ENCODE results near the gene FGFRL1.
A peak's percentile ranks its signal among the peaks of the same experiment; 100 is the strongest.
"Not testable (repeated sequence)": the region's sequence is repeated elsewhere in the genome, so short reads cannot be mapped to it uniquely, and the experiment has no call there.

The FGFRL1 gene

DNA sequence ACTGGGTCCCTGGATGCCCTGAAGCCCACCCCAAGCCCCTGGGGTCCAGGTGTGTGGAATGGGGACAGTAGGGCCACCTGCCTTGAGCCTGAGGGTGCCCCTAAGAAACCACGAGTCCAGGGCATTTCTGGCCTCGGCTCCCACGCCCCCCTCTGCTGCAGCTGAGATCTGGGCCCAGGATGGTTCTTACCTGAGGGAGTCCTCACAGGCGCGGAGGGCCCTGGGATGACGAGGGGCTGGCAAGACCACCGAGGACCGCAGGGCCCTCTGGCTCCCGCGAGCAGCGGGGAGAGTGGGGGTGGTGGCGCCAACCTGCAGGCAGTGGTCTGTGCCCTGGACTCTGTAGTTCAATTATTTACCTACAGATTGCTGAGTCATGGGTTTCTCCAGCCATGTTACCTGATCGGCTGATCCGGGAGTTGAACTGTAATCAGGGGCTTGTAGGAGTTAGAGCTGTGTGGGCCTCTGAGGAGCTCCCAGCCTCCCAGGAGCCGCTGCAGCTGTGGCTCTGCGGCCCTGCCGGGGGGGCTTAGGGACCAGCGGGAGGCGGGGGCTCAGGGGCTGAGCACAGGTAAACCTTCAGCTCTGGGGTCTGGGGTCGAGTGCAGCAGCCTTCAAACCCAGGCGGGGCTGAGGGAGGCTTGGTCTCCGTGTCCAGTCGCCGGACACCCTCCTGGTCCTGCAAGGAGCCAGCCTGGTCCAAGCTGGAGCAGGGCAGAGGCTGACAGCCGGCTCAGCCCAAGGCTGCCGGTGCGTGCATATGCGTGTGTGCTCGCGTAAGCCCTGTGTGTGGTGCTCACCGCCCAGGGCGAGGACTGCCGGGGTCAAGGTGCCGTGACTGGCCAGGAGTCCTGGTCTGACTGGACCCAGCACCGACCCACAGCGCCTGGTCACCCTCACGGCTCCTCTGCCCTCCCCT, 18.1 kb upstream of the FGFRL1 start, which contains the start of gene SLC26A1:
Gene SLC26A1, minus strand, starts transcription at position 294 of the 919 bp plus-strand sequence. CDS start 1,701 bp downstream, outside the sequence.
- no peak for DNase-seq

DNA sequence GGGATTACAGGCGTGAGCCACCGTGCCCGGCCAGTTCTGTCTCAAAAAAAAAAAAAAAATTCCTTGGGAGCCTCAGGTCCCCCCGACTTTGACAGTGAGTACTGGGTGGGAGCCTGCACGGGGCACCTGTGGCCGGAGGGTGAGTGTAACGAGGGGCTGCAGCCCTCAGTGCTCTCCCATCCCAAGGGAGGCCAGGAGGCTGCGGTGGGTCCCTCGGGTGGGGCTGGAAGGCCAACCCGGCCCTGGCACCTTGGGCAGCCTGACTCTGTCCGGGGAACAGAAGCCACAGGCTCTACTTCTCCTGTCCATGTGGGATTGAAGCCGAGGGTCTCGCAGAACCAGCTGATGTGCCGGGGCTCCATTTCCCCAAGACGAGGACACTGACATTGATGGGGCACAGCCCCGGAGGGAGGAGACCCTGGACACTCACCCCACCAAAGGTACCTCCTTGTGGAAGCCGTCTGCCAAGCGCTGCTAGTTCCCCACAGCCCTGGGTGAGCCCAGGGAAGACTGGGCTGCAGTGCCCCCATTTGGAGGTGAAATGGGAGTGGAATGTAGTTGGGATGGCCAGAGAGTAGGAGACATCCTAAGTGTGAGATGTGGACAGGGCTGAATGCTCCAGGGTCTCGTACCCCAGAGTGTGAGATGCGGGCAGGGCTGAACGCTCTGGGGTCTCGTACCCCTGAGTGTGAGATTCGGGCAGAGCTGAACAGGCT, 16.0 kb upstream of the FGFRL1 start:
- DNase-seq: no peak

DNA sequence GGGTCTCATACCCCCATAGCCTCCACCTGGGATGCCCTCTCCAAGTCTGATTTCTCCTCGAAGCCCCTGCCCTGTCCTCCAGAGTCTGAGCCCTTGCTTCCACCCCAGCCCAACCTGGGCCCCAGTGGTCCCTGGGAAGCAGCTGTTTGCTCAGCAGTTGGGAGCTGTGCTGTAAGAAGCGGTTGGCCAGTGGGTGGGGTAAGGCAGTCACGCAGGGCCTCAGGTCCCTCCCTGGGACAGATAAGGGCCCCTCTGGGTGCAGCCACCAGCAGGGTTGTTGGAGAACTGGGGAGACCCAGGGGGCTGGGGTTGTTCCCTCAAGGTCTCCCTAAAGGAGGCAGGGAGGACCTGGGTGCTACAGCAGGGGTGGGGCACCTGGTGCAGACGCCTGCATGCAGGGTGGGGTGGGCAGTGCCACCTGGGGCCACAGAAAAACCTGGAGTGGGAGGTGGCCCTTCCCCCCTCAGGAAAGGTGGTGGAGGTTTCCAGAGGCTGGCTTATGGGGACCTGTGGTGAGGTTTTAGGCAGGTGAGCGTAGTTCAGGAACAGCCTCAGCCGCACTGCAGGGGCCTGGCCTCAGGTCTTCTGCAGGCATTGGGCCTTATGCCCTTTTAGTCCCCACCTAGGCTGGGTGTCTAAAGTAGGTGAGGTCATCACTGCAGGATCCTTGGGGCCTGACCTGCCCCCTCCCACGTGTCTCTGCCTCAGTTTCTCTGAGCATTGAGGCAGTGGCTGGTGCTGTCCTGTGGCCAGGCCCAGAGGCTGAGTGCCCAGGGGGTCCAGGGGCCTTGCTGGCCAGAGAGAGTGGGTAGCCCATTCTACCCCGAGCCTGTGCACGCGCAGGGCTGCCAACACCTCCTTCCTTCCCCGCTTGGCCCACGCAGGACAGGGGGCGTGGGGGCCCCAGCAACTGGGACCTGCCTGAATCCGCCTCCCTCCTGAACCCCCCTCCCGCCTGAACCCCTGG, 15.1 kb upstream of the FGFRL1 start:
- DNase-seq: no peak

DNA sequence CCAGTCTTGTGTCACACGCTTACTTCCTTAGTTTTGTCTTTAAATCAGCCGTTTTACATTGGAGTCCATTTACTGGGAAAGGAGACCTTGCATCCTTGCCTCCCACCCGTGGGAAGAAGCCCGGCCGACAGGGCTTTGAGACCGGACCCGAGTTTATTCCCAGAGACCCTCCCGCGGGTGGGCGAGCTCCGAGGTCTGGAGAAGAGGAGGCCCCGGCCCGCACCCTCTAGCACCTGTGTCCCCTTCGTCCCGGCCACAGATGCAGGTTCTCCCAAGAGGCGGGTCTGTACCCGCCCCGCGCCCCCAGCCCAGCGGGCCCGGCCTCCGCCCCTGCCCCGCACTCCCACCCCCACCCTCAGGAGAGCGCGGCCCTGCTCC, 14.4 kb upstream of the FGFRL1 start:
- no peak for DNase-seq

DNA sequence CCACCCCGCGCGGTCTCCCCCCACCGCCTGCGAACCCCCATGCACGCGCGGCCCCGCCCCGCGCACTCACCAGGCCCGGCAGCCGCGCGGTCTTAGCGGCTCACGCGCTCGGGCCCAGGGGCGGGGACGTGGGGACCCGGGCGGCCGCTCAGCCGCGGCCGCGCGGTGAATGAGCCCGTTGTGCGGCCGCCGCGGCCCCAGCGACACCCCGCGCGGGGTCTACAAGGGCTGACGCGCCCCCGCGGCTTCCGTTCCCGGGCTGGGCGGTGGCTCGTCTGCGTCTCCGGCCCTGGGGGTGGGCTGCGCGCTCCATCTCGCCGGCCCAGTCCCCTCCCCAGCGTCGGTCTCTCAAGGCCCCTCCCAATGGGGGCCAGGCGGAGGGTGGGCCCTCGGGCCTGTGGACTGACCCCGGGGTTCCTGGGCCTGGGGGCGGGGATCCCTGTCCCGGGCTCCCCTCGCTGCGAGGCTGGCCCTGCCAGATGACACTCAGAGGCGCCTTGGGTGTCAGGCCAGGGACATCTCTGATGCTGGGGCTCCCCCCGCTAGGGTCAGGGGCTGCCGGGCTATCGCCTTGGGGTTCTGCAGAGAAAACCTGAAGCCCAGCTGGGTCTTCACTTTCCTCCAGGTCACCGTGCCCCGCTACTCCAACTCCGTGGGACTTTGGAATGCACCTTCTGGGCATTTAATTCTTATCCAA, 13.9 kb upstream of the FGFRL1 start:
- no peak for DNase-seq

DNA sequence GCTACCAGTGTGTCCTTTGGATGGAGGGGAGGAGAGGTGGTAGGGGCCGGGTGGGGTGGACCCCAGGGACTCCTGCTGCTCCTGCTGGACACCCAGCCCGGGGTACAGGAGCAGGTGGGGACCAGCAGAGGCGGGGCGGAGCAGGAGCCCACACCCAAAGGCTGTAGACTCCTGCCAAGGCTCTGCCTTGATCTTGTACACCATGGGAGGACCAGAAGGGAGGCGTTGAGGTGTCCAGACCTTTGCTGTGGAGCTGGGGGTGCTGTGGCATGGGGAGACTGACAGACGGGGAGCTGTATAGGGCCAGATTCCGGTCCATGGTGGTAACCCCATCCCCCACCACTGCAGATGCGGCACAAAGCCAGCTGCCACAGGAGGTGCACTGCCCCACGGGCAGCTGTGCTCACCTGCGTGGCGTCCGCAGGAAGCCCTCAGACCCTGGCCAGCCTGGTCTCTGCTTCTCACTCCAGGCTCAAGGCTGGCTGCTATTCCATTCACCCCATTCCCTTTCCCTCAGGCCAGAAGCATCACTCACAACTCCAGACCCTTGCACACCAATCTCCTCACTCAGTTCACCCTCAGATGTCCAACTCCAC, 13.2 kb upstream of the FGFRL1 start:
- no peak for DNase-seq

DNA sequence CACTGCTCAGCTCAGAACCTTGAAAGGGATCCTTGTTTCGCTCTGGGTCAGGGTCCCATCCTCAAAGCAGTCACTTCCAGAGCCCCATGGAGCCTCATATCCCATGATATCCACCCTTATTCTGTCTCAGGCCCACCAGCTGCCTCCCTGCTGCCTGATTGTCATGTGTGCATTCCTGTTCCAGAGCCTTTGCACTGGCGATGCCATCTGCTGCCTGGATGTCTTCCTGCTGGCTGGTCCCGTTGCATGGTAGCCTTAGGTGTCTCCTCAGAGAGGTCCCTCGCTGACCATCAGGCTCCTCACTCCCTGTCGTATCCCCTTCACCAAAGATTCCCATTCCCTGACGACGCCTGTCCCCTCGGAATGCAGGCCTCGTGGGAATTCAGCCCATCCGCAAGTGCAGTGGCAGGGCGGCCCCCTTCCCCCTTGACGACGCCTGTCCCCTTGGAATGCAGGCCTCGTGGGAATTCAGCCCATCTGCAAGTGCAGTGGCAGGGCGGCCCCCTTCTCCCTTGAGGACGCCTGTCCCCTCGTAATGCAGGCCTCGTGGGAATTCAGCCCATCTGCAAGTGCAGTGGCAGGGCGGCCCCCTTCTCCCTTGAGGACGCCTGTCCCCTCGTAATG, 12.1 kb upstream of the FGFRL1 start:
- not testable (repeated sequence) for DNase-seq

DNA sequence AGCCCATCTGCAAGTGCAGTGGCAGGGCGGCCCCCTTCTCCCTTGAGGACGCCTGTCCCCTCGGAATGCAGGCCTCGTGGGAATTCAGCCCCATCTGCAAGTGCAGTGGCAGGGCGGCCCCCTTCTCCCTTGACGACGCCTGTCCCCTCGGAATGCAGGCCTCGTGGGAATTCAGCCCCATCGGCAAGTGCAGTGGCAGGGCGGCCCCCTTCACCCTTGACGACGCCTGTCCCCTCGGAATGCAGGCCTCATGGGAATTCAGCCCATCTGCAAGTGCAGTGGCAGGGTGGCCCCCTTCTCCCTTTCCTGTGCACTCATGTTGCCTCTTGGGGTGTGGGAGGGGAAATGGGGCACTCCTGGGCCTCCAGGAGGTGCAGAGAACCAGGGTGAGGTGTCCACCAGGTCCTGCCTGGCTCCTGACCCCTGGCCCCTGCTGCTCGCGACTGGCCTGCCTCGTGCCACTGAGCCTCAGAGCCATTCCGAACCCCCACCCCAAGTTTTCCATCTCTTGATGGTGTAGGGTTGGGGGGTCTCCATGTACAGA, 11.5 kb upstream of the FGFRL1 start:
- DNase-seq: no peak

DNA sequence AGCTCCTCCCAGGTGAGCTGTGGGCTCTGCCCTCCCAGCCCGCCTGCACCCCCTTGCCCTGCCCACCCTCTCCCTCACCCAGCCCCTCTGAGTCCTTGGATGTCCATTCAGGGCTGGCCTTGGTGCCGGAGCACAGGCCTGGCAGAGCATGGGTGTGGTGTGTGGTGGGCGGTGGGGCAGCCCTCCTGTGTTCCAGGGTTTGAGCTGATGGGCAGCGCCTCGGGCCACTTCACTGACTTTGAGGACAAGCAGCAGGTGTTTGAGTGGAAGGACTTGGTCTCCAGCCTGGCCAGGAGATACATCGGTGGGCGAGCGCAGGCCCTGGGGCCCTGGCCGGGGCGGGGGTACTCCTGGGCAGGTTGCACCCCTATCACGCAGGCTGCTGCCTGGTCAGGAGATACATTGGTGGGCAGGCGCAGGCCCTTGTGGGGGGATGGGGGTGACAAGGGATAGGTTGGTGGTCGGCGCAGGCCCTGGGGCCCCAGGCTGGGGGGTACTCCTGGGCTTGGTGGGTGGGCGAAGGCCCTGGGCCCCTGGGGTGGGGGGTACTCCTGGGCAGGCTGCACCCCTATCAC, 10.7 kb upstream of the FGFRL1 start:
- no peak for DNase-seq

DNA sequence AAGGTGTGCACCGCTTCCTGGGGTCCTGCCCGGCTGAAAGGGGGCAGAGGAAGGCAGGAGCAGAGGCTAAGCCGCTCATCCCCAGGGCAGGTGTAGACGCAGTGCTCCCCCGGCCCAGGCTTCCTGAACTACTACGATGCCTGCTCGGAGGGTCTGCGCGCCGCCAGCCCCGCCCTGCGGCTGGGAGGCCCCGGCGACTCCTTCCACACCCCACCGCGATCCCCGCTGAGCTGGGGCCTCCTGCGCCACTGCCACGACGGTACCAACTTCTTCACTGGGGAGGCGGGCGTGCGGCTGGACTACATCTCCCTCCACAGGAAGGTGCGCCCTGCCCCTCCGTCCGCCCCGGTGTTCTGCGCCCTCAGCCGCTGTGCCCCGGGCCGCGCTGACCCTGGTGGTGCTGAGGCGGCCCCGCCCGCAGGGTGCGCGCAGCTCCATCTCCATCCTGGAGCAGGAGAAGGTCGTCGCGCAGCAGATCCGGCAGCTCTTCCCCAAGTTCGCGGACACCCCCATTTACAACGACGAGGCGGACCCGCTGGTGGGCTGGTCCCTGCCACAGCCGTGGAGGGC, 9.8 kb upstream of the FGFRL1 start:
- DNase-seq: no peak

DNA sequence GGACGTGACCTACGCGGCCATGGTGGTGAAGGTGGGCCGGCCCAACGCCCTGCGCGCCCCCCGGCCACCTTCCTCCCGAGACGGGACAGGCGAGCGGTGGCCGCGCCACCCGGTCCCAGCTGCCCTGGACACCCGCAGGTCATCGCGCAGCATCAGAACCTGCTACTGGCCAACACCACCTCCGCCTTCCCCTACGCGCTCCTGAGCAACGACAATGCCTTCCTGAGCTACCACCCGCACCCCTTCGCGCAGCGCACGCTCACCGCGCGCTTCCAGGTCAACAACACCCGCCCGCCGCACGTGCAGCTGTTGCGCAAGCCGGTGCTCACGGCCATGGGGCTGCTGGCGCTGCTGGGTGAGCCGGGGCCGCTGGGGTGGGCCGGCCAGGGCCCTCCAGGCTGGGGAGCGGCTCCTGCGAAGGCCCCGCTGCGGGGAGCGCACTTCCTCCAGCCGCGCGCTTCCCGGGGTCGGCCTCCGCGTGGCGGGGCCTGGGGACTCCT, 9.2 kb upstream of the FGFRL1 start:
- DNase-seq: no peak

DNA sequence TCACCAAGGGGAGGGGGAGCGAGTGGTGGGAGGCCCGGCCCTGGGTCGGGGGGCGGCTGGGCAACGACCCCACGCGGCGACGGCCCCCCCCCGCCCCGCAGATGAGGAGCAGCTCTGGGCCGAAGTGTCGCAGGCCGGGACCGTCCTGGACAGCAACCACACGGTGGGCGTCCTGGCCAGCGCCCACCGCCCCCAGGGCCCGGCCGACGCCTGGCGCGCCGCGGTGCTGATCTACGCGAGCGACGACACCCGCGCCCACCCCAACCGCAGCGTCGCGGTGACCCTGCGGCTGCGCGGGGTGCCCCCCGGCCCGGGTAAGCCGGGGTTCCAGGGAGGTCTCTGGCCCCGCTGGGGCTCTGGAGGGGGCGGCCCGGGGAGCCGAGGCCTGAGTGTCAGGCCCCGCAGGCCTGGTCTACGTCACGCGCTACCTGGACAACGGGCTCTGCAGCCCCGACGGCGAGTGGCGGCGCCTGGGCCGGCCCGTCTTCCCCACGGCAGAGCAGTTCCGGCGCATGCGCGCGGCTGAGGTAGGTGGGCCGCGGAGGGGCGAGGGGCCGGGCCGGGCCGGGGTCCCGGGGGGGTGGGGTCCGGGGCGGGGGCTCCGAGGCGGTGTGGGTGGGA, 8.7 kb upstream of the FGFRL1 start:
- DNase-seq: no peak

DNA sequence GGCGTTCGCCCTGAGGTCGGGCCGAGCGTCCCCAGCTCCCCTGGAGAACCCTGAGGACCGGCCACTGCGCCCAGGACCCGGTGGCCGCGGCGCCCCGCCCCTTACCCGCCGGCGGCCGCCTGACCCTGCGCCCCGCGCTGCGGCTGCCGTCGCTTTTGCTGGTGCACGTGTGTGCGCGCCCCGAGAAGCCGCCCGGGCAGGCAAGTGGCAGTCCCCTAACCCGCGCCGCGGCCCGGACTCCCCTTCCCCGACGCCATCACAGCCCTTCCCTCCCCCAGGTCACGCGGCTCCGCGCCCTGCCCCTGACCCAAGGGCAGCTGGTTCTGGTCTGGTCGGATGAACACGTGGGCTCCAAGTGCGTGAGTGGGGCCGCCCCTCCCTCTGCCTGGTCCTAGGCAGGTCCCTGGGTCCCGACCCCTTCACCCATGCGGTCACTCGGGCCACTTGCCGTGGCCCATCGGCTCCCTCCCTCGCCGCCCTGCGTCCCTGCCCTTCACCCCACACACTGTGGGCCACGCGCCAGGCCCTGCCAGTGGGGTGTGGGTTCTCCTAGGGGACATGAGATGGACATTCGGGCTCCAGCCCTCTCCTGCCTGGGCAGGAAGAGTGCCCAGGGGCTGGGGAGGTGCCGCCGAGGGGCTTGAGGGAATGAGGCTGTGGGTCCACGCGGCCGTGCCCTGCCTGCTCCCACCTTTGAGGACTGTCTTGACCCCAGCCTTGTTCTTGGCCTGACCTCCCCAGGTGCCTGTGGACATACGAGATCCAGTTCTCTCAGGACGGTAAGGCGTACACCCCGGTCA, 8.0 kb upstream of the FGFRL1 start:
- DNase-seq: no peak

DNA sequence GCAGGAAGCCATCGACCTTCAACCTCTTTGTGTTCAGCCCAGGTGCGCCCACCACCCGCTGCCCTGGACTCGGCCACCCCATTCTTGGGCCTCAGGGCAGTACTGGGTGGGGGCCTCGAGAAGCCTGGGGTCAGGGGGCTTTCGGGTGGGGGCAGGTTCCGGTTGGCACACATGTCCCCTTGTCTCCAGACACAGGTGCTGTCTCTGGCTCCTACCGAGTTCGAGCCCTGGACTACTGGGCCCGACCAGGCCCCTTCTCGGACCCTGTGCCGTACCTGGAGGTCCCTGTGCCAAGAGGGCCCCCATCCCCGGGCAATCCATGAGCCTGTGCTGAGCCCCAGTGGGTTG, 7.4 kb upstream of the FGFRL1 start:
- DNase-seq: no peak

DNA sequence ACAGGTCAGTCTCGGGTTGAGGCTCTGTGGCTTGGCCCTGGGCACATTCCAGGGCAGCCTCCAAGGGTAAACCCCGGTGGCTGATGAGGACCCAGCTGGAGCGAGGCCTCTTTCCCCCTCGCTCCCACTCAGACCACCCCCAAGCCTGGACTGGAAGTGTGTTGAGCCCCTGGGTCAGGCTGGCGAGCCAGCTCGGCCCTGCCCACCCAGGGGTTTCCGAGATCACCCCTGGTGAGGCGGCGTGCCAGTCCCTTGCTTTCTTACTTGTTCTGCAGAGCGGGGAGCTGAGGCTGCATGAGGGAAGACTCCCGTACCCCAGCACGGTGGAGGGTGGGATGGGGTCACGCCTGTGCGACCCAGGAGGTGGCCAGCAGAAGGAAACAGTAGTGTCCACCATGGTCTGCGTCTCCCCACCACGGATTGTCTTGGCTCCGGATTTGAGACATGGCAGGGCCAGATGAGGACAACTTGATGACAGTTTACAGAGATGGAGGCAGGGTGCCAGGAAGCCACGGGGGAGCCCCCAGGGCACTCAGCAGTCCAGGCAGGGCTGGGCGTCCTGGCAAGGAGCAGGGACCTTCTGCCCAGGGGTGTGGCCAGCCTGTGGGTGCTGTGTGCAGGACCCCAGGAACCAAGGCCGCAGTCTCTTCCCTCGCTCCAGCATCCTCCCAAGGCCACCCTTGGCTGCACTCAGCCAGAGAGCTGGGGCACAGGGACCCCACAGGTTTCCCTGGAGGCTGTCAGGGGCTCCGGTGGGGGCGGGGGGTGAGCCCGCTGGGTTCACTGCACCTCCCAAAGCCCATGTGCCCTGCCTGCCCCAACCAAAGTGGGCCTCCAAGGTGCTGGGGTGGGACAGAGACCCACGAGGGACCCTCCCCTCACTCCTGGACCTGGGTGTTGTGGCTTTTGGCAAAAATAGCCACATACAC, 6.6 kb upstream of the FGFRL1 start:
- no peak for DNase-seq

DNA sequence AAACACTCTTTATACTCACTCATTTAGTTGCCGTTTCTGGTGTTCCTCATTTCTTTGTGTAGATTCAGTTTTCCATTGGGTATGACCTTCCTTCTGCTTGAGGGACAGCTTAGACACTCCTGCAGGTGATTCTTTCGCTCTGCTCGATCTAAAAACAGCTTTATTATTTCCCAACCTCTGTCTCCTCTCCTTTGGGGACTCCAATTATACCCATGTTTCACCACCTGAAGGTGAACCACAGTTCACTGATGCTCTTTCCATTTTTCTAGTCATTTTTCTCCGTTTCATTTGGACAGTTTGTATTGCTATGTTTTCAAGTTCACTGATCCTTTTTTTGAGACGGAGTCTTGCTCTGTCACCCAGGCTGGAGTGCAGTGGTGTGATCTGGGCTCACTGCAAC, 4.6 kb upstream of the FGFRL1 start:
- no peak for DNase-seq

DNA sequence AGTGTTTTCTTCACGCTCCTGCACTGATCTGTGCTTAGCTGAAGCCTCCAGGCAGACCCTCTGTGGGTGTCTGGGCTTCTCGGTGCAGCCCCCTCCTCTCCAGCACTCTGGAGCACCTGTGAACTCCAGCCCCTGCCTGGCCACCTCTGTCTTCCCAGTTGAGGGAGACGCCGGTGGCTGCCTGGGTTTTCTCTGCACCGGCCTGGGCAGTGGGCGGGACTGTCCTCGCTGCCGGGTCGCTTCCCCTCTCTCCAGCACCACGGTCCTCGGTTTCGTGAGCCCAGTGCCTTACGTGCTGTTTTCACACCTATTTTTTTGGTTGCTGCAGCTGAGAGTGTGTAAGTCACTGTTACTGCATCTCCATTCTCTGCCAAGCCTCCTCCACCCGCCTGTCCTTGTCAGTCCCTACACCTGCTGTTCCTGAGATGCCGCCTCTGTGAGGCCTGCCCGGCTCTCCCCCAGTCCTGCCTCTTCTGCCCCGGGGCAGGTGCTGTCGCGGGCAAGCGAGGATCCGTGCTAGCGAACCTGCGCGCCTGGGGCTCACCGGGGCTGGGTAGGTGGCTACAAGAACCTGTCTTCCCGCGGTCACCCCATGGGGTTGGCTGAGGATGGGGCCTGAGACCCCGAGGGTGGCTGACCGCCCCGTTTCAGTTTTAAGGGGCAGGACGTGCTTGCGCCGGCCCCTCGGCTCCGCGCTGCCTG, 2.4 kb upstream of the FGFRL1 start:
- DNase-seq: peak; percentile 41

All from activated naive CD4-positive, alpha-beta T cell treated with anti-CD3 and anti-CD28 coated beads, Interleukin-2, amount 50 U/mL, for 16 hours (primary cell).